Immature natural killer cell (primary cell): ENCODE results near the gene CD52. TPM values are rescaled to one million over a fixed set of nuclear protein-coding genes. Genes with fewer than 3 reads are reported as not detected.
A peak's percentile ranks its signal among the peaks of the same experiment; 100 is the strongest.
"Not testable (repeated sequence)": the region's sequence is repeated elsewhere in the genome, so short reads cannot be mapped to it uniquely, and the experiment has no call there.

Experiments used
- DNase-seq, 3 donors: peaks; one replicate each; pipeline ENCODE4 v3.0.0; 2022; ENCODE audit warnings: mixed read lengths in 1 of 3
- H3K27ac Mint-ChIP-seq, 6 donors: one replicate each; pipeline ENCODE4 v1.8.0; 2020; ENCODE audit warnings: mixed read lengths in 6 of 6, mild to moderate bottlenecking in 5 of 6, inconsistent platforms in 4 of 6, moderate library complexity in 3 of 6
- H3K27me3 Mint-ChIP-seq, 3 donors: one replicate each; pipeline ENCODE4 v1.8.0; 2020 to 2021; ENCODE audit warnings: low read depth in 3 of 3, mild to moderate bottlenecking in 3 of 3, mixed read lengths in 3 of 3, moderate library complexity in 3 of 3, inconsistent platforms in 1 of 3
- H3K36me3 Mint-ChIP-seq, 3 donors: one replicate each; pipeline ENCODE4 v1.8.0; 2020; ENCODE audit warnings: mixed read lengths in 3 of 3, inconsistent platforms in 2 of 3, mild to moderate bottlenecking in 2 of 3
- H3K4me1 Mint-ChIP-seq, 2 donors: one replicate each; pipeline ENCODE4 v1.8.0; 2020; ENCODE audit warnings: inconsistent platforms in 2 of 2, mild to moderate bottlenecking in 2 of 2, mixed read lengths in 2 of 2, moderate library complexity in 1 of 2
- H3K4me3 Mint-ChIP-seq, 5 donors: one replicate each; pipeline ENCODE4 v1.8.0; 2020; ENCODE audit warnings: mild to moderate bottlenecking in 5 of 5, mixed read lengths in 5 of 5, inconsistent platforms in 3 of 5, moderate library complexity in 3 of 5
- H3K9me3 Mint-ChIP-seq, 6 donors: one replicate each; pipeline ENCODE4 v1.8.0; 2020; ENCODE audit warnings: mild to moderate bottlenecking in 6 of 6, mixed read lengths in 6 of 6, inconsistent platforms in 4 of 6, moderate library complexity in 3 of 6
- polyA plus RNA-seq, 3 donors: library from polyadenylated mRNA; unstranded; fragments of 300-500 nt; fragmentation: Illumina TruSeq; gene quantifications; one replicate each; pipeline ENCODE4 v1.2.3, GENCODE V29; 2021

Gene CD52
- polyA plus RNA-seq, 3 donors from 2014 or later, result 3,509 to 3,975 (median 3,639) TPM

DNA sequence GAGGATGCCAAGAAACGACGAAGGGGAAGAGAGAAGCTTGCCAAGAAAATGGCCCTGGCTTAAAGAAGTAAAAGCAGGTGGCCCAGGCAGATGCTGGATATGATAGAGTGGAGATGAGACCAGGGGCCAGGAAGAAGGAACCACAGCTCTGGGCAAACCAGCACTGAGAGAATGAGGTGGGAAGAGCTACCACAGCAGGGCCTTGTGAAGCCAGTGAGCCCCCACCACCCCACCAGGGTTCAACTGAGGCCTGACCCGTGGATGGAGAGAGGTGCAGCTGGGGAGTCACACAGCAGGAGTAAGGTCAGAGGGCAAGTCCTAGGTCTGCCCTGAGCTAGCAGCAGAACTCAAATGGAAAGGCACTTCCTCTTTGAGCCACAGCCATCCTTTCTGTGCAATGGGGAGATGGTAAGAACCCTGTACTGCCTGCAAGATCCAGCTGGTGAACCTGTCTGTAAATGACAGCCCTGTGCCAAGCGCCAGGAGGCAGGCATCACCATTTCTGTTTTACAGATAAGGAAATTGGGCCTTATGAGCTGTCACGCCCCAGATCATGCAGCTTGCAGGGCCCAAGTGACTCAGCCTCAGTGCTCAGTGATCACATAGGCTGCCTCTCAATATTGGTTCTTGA, 29.3 kb upstream of the CD52 start:
- peaks cover 0 to 3% (median 0%) of the 10 kb centered on the region in 3 donors for H3K36me3 Mint-ChIP-seq
- H3K4me3 Mint-ChIP-seq, result peak overlapping the region; percentile 78 to 93 (median 83)
- peaks cover 75 to 80% of the 10 kb centered on the region in 2 donors for H3K4me1 Mint-ChIP-seq
- peak overlapping the region; percentile 92 to 99 (median 96) for H3K27ac Mint-ChIP-seq
- DNase-seq, result peak in 1 of 3 donors; percentile 27
- H3K27me3 Mint-ChIP-seq, result peaks cover 1 to 8% (median 5%) of the 10 kb centered on the region in 3 donors
- no peaks in the 10 kb centered on the region for H3K9me3 Mint-ChIP-seq

DNA sequence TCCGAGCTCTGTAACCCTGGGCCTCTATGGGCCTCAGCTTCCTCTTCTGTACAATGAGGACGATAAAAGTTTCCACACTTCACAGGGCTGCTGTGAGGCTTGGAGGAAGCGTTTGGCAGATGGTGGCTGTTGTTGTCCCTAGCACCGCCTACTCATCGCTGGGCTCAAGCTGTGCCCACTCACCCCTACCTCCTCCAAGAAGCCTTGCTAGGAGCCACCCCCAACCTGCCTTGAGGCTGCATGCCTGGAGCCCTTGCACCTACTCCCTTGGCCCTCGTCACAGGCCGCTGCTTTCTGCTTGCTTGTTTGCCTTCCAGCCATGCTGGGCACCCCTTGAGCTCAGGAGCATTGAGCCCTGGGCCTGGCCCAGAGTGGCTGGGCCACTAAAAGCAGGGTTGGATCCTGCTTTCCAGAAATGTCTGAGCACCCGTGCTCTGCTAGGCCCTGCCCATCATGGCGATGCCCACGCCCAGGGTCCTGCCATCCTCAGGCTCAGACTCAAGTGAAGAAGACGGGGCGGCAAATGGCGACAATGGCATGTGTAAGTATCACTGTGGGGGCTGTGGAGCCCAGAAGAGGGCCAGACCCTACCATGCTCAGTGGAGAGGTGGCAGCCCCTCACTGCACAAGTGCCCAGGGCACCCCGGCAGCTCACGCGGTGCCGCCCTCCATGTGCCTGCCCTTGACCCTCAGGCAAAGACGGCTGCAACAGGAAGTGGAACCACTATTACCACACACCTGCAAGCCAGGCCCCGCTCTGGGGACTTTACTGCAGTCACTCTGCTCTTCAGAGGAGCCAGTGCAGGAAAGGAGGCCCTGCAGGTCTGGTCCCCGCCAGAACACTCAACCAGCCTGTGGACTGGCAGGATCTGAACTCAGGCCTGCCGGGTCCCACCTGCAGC, 28.3 kb upstream of the CD52 start:
- Mint-ChIP-seq H3K27ac (peak overlapping the region; percentile 92 to 99 (median 96)), H3K9me3 (no peaks in the 10 kb centered on the region), H3K4me3 (peak overlapping the region; percentile 78 to 93 (median 83)), H3K36me3 (peaks cover 0 to 3% (median 0%) of the 10 kb centered on the region in 3 donors), H3K4me1 (peaks cover 65 to 70% of the 10 kb centered on the region in 2 donors), H3K27me3 (peaks cover 1 to 8% (median 5%) of the 10 kb centered on the region in 3 donors)
- DNase-seq, result peak in 2 of 3 donors; percentile 51 to 53

DNA sequence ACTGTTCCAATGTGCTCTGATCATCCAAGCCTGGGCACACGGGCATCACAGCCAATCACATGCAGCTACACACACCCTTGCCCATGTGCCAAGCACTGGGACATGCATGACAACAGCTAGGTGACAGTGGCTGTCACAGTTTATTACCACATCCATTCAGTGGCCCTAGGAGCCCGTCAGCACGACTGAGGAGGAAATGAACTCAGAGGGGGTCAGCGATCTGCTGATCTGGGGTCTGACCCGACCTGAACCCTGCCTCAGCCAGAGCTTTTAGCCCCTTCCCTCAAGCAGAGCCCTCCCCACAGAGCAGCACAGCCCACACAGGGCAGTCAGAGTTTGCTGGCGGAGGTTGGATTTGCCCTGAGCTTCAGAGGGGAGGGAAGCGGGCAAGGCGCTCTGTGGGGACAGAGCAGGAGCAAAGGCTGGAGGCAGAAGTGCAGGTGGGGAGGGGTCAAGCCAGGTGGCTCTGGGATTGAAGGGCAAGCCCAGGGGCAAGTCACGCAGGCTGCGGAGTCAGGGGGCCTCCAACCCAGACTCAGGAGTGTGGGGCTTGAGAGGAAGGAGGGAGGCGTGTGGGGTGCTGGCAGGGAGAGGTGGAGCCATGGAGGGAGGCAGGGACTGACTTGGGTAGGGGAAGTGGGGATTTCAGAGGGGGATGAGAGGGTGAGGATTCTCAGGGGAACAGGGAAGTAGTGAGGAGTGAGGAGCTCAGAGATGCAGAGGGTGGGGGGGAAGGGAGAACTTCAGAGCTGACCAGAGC, 27.5 kb upstream of the CD52 start:
- H3K27me3 Mint-ChIP-seq, result peaks cover 4 to 6% (median 6%) of the 10 kb centered on the region in 3 donors
- DNase-seq, result peak; percentile 42 to 57 (median 52)
- peak overlapping the region; percentile 92 to 99 (median 96) for H3K27ac Mint-ChIP-seq
- peaks cover 56 to 61% of the 10 kb centered on the region in 2 donors for H3K4me1 Mint-ChIP-seq
- H3K36me3 Mint-ChIP-seq, result peaks cover 0 to 3% (median 0%) of the 10 kb centered on the region in 3 donors
- H3K9me3 Mint-ChIP-seq, result no peaks in the 10 kb centered on the region
- H3K4me3 Mint-ChIP-seq, result peak overlapping the region; percentile 44 to 91 (median 78)

- Mint-ChIP-seq H3K27ac (peak overlapping the region in 4 of 6 donors; percentile 80 to 99 (median 96)), H3K27me3 (peaks cover 4 to 6% (median 6%) of the 10 kb centered on the region in 3 donors), H3K4me1 (peaks cover 50 to 55% of the 10 kb centered on the region in 2 donors), H3K4me3 (peak overlapping the region in 2 of 5 donors; percentile 24), H3K9me3 (no peaks in the 10 kb centered on the region), H3K36me3 (peaks cover 0 to 3% (median 0%) of the 10 kb centered on the region in 3 donors)
- no peak for DNase-seq
Observed at GRCh38 chr1:26290882-26291261, 26.9 kb upstream of the CD52 start.

DNA sequence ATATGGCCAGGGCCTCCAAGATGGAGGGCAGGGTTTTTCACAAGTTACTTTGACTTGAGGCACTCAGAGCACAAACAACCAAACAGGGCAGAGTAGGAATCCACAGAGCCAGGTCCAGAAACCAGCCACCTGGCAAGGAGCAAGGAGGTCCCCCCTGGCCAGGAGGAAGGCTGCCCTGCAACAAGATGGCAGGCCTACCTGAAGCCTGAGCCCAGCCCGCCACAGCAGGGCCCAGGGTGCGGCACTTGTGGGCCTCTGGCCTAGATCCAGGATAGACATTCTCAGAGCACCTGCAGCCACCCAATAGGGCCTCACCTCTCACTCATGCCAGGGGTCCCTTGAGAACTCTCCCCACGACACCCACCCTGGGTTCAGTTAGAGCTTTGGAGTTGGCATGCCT, 26.3 kb upstream of the CD52 start:
- no peak for DNase-seq
- H3K4me1 Mint-ChIP-seq, result peaks cover 45 to 50% of the 10 kb centered on the region in 2 donors
- peak overlapping the region in 1 of 5 donors; percentile 46 for H3K4me3 Mint-ChIP-seq
- no peaks in the 10 kb centered on the region for H3K9me3 Mint-ChIP-seq
- H3K27ac Mint-ChIP-seq, result peak overlapping the region in 4 of 6 donors; percentile 30 to 83 (median 68)
- peaks cover 4 to 6% (median 6%) of the 10 kb centered on the region in 3 donors for H3K27me3 Mint-ChIP-seq
- H3K36me3 Mint-ChIP-seq, result peaks cover 0 to 3% (median 0%) of the 10 kb centered on the region in 3 donors

DNA sequence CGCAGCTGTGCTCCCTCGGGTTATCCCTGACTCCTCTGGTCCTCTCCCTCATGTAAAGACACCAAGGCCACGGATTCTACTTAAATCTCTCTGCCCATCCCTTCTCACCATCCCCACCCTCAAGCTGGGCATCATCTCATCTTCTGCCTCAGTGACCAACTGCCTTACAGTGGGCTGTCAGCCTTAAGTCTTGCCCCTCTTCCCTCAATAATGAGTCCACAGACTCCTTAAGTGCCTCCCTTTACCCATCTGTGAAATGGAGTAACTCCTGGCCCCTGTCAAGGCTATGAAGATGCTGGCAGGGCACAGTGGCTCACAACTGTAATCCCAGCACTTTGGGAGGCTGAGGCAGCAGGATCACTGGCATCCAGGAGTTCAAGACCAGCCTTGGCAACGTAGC, 25.8 kb upstream of the CD52 start:
- Mint-ChIP-seq H3K9me3 (no peaks in the 10 kb centered on the region), H3K27me3 (peaks cover 4 to 6% (median 4%) of the 10 kb centered on the region in 3 donors), H3K27ac (peak overlapping the region; percentile 28 to 83 (median 64)), H3K4me3 (peak overlapping the region in 2 of 5 donors; percentile 10 to 46), H3K4me1 (peaks cover 39 to 45% of the 10 kb centered on the region in 2 donors), H3K36me3 (peaks cover 0 to 3% (median 0%) of the 10 kb centered on the region in 3 donors)
- DNase-seq, result no peak

- not testable (repeated sequence) for H3K36me3 Mint-ChIP-seq, H3K9me3 Mint-ChIP-seq, H3K27me3 Mint-ChIP-seq, H3K4me3 Mint-ChIP-seq, DNase-seq
- peaks cover 32 to 37% of the 10 kb centered on the region in 2 donors for H3K4me1 Mint-ChIP-seq
- H3K27ac Mint-ChIP-seq, result peak overlapping the region in 2 of 6 donors; percentile 40 to 45
Observed at GRCh38 chr1:26292735-26293134, 25.0 kb upstream of the CD52 start.

- DNase-seq, result no peak
Observed at GRCh38 chr1:26293911-26294463, 23.8 kb upstream of the CD52 start.

DNA sequence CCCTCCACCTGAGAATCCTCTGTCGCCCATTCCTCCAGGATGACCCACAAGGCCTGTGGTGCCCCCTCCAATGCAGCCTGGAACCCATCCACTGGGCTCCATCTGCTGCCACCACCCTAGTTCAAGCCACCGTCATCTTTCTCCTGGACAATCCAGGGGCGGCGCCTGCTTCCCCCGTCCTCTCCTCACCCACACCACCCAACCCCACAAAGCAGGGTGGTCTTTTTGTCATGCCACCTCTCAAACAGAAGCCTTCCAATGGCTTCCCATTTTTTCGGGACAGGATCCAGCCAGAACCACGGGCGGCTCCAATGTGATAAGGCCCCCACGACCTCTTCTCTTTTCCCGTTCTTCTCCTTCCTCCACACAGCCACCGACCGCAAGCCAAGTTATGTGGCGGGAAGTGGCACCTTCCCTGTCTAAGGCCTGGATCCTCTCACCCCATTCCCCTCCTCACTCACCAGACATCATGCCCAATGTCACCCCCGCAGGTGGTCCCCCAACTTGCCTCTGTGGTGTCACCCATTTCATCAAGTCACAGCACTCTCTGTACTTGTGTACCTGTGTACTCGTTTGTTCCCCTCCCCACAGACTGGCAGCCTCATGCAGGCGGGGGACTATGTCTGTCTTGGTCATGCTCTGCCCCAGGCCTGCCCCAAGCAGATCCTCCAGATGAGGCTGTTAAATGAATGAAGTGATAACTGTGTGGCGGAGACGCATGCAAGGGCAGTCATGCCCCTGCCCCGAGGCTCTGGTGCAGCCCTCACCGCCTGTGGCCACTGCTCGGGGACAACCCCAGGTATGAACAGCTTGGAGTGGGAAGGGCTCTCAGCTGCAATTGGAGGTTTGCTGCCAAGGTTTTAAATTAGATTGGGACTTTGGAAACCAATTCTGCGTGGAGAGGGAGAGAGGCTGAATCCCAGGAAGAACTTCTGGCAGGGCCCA, 22.3 kb upstream of the CD52 start:
- peaks cover 4 to 11% of the 10 kb centered on the region in 2 donors for H3K4me1 Mint-ChIP-seq
- DNase-seq, result no peak
- H3K27ac Mint-ChIP-seq, result peak overlapping the region in 1 of 6 donors; percentile 8
- no peaks in the 10 kb centered on the region for H3K9me3 Mint-ChIP-seq
- peaks cover 0 to 3% (median 3%) of the 10 kb centered on the region in 3 donors for H3K36me3 Mint-ChIP-seq
- H3K27me3 Mint-ChIP-seq, result peaks cover 2 to 6% (median 4%) of the 10 kb centered on the region in 3 donors
- H3K4me3 Mint-ChIP-seq, result no peak overlapping the region

More at GRCh38 chr1:26293911-26294463, 23.8 kb upstream of the CD52 start:
- Mint-ChIP-seq H3K9me3 (no peaks in the 10 kb centered on the region), H3K4me1 (peaks cover 19 to 24% of the 10 kb centered on the region in 2 donors), H3K36me3 (peaks cover 0 to 3% (median 0%) of the 10 kb centered on the region in 3 donors), H3K4me3 (no peak overlapping the region), H3K27me3 (peaks cover 2 to 6% (median 4%) of the 10 kb centered on the region in 3 donors), H3K27ac (no peak overlapping the region)

GRCh38 chr1:26296340-26297056, 21.3 kb upstream of the CD52 start:
- H3K4me3 Mint-ChIP-seq, result no peak overlapping the region
- peaks cover 0 to 7% of the 10 kb centered on the region in 2 donors for H3K4me1 Mint-ChIP-seq
- no peaks in the 10 kb centered on the region for H3K9me3 Mint-ChIP-seq
- H3K27ac Mint-ChIP-seq, result peak overlapping the region in 2 of 6 donors; percentile 40 to 45
- H3K36me3 Mint-ChIP-seq, result peaks cover 0 to 3% (median 3%) of the 10 kb centered on the region in 3 donors
- H3K27me3 Mint-ChIP-seq, result peaks cover 2 to 6% (median 3%) of the 10 kb centered on the region in 3 donors
- DNase-seq, result no peak

GRCh38 chr1:26297057-26297790, 20.5 kb upstream of the CD52 start:
- Mint-ChIP-seq H3K27me3 (peaks cover 2 to 6% (median 3%) of the 10 kb centered on the region in 3 donors), H3K36me3 (peaks cover 0 to 3% (median 3%) of the 10 kb centered on the region in 3 donors), H3K27ac (no peak overlapping the region), H3K4me1 (peaks cover 0 to 2% of the 10 kb centered on the region in 2 donors), H3K4me3 (no peak overlapping the region), H3K9me3 (no peaks in the 10 kb centered on the region)
- DNase-seq, result no peak
